Endothelial cell of umbilical vein (primary cell): ENCODE results near the gene KCTD6. TPM values are rescaled to one million over a fixed set of nuclear protein-coding genes. Genes with fewer than 3 reads are reported as not detected.

Experiments used
- BruUV-seq: library from RNA; stranded (reverse); fragments of 400-500 nt; replicated peaks from 2 replicates; lab custom pipeline; 2021; lab: Mats Ljungman, UMichigan
- CTCF ChIA-PET: fragments of 300-600, 350-600 bp; sonication (Branson Sonifier 250); formaldehyde crosslinking; loops from one replicate; lab custom pipeline; 2021; ENCODE audit warnings: antibody characterized with exemption, inconsistent platforms; lab: Charles Lee
- POLR2A ChIA-PET: fragments of 300-600, 350-600 bp; sonication (Branson Sonifier 250); formaldehyde crosslinking; loops from one replicate; lab custom pipeline; 2021; ENCODE audit warnings: antibody characterized with exemption, inconsistent platforms; lab: Charles Lee
- DNase-seq: peaks from one replicate; pipeline ENCODE4 v3.0.0-alpha.2; 2011; ENCODE audit warnings: low read depth, low spot score
- FAIRE-seq: peaks from 2 replicates; lab custom pipeline; 2011; peaks lifted over from hg19 to GRCh38; lab: Jason Lieb, UNC
- H2AFZ ChIP-seq: 2 replicates; pipeline ENCODE4 v1.6.0; 2012; ENCODE audit warnings: low read depth, low read length, control low read depth, inconsistent platforms
- H3K27ac ChIP-seq: 2 replicates; pipeline ENCODE4 v1.5.1; 2011; ENCODE audit warnings: low read depth, mild to moderate bottlenecking, control low read depth, low read length, moderate library complexity; ENCODE audit not compliant: insufficient read depth
- H3K27me3 ChIP-seq, 2 experiments: 2 replicates each; pipeline versions ENCODE4 v1.6.0 to v1.6.1; 2011; ENCODE audit warnings: low read length in 2 of 2, mixed read lengths in 1 of 2; ENCODE audit not compliant: control insufficient read depth in 2 of 2, insufficient read depth in 2 of 2
- H3K36me3 ChIP-seq, 2 experiments: 2 replicates in 1 of 2; 3 replicates in 1 of 2; pipeline ENCODE4 v1.5.1; 2011; ENCODE audit warnings: low read length in 2 of 2, mild to moderate bottlenecking in 1 of 2, moderate library complexity in 1 of 2; ENCODE audit not compliant: control insufficient read depth in 2 of 2, insufficient read depth in 2 of 2; ENCODE audit errors: extremely low read depth in 1 of 2
- H3K4me1 ChIP-seq: 3 replicates; pipeline ENCODE4 v1.5.1; 2011; ENCODE audit warnings: mild to moderate bottlenecking, low read length; ENCODE audit not compliant: control insufficient read depth, insufficient read depth; ENCODE audit errors: extremely low read depth
- H3K4me2 ChIP-seq: 2 replicates; pipeline ENCODE4 v1.6.1; 2011; ENCODE audit warnings: low read length, control low read depth, mixed read lengths; ENCODE audit not compliant: insufficient read depth
- H3K4me3 ChIP-seq, 3 experiments: fragments of 200-600 bp in 1 of 3; sonication (generic), shearing (Covaris generic) in 1 of 3; replicated peaks in 1 of 3; 2 replicates each; pipeline ENCODE4 v1.5.1; 2011 to 2016; ENCODE audit warnings: control low read depth in 3 of 3, low read length in 3 of 3, mild to moderate bottlenecking in 2 of 3, inconsistent platforms in 1 of 3, low read depth in 1 of 3, moderate library complexity in 1 of 3; ENCODE audit not compliant: insufficient read depth in 1 of 3
- H3K79me2 ChIP-seq: 2 replicates; pipeline ENCODE4 v1.6.0; 2012; ENCODE audit warnings: low read length, inconsistent platforms; ENCODE audit not compliant: control insufficient read depth, insufficient read depth
- H3K9ac ChIP-seq: replicated peaks from 2 replicates; pipeline ENCODE3; 2011; ENCODE audit warnings: low read length, control low read depth; ENCODE audit not compliant: insufficient read depth; ENCODE audit errors: extremely low read depth
- H3K9me1 ChIP-seq: replicated peaks from 3 replicates; pipeline ENCODE4 v1.6.0; 2011; ENCODE audit warnings: mild to moderate bottlenecking, low read length; ENCODE audit not compliant: control insufficient read depth, insufficient read depth; ENCODE audit errors: extremely low read depth
- H3K9me3 ChIP-seq: replicated peaks from 2 replicates; pipeline ENCODE4 v1.5.1; 2012; ENCODE audit warnings: low read length, inconsistent platforms; ENCODE audit not compliant: control insufficient read depth, insufficient read depth
- H4K20me1 ChIP-seq: replicated peaks from 2 replicates; pipeline ENCODE3; 2011; ENCODE audit warnings: mild to moderate bottlenecking, low read length; ENCODE audit not compliant: control insufficient read depth, insufficient read depth; ENCODE audit errors: extremely low read depth
- EZH2 ChIP-seq: IDR thresholded peaks from 2 replicates; pipeline ENCODE4 v1.6.1; 2012; ENCODE audit warnings: borderline replicate concordance, low read depth, mild to moderate bottlenecking, moderate library complexity, low read length, inconsistent platforms; ENCODE audit not compliant: severe bottlenecking
- FOS ChIP-seq: IDR thresholded peaks from 2 replicates; pipeline ENCODE4 v1.6.1; 2011; ENCODE audit warnings: mild to moderate bottlenecking, low read length, moderate library complexity, borderline replicate concordance; ENCODE audit not compliant: insufficient read depth
- GATA2 ChIP-seq: IDR thresholded peaks from 2 replicates; pipeline ENCODE4 v1.7.0; 2011; ENCODE audit warnings: low read depth, mild to moderate bottlenecking, moderate library complexity, mixed read lengths, low read length; ENCODE audit not compliant: insufficient read length, insufficient read depth
- JUN ChIP-seq: IDR thresholded peaks from 2 replicates; pipeline ENCODE4 v1.6.1; 2011; ENCODE audit warnings: borderline replicate concordance, low read depth; ENCODE audit not compliant: insufficient read length, insufficient read depth
- MYC ChIP-seq: IDR thresholded peaks from one replicate; pipeline ENCODE4 v1.6.1; 2011; ENCODE audit warnings: mild to moderate bottlenecking, low read depth, low read length
- POLR2A ChIP-seq: IDR thresholded peaks from 2 replicates; pipeline ENCODE4 v1.6.1; 2012; ENCODE audit warnings: low read depth, mild to moderate bottlenecking, control low read depth, low read length
- POLR2AphosphoS5 ChIP-seq: IDR thresholded peaks from 2 replicates; pipeline ENCODE4 v1.6.1; 2012; ENCODE audit warnings: low read depth, mild to moderate bottlenecking, control low read depth, low read length, moderate library complexity; ENCODE audit not compliant: insufficient read depth
- dilution Hi-C: fragments of 300-500 bp; cut with MboI; formaldehyde crosslinking; loops from one replicate; pipeline ENCODE4 v1.15.0; 2019; ENCODE audit warnings: low sequenced_read_pairs; ENCODE audit not compliant: extremely low pct_ligation_motif_present
- intact Hi-C: fragments of 100-400 bp; cut with micrococcal nuclease; formaldehyde crosslinking; loops from one replicate; pipeline ENCODE4 v1.10.0; 2022
- polyA plus RNA-seq, 4 experiments: library from polyadenylated mRNA; depleted of rRNA in 3 of 4; stranded (reverse) in 3 of 4; unstranded in 1 of 4; fragments of >200 nt; gene quantifications; 2 replicates each; pipeline versions ENCODE4 v1.2.1 to v1.2.3, GENCODE V29; 2011 to 2012; ENCODE audit warnings: missing spikeins in 1 of 4
- total RNA-seq: library from RNA; stranded (reverse); gene quantifications from 2 replicates; pipeline ENCODE4 v1.2.3, GENCODE V29; 2021
- TF ChIP-seq, protein P1 (sequence below), 2 donors: IDR thresholded peaks; 1 replicate in 1 of 2; 2 replicates in 1 of 2; pipeline ENCODE4 v1.5.1; 2011; ENCODE audit warnings: low read length in 2 of 2, mild to moderate bottlenecking in 2 of 2, moderate library complexity in 2 of 2, control low read depth in 1 of 2, inconsistent platforms in 1 of 2, low read depth in 1 of 2; ENCODE audit not compliant: insufficient read depth in 1 of 2; ENCODE audit errors: extremely low read depth in 1 of 2
- TF ChIP-seq, protein P2 (sequence below): IDR thresholded peaks from 2 replicates; pipeline ENCODE4 v1.6.1; 2011; ENCODE audit not compliant: insufficient read depth, insufficient read length

Gene KCTD6
- total and polyA plus RNA-seq, 2 donors (not counting 3 experiments of a cell fraction or from before 2014, with no cell fraction given), result 6.4 TPM

DNA sequence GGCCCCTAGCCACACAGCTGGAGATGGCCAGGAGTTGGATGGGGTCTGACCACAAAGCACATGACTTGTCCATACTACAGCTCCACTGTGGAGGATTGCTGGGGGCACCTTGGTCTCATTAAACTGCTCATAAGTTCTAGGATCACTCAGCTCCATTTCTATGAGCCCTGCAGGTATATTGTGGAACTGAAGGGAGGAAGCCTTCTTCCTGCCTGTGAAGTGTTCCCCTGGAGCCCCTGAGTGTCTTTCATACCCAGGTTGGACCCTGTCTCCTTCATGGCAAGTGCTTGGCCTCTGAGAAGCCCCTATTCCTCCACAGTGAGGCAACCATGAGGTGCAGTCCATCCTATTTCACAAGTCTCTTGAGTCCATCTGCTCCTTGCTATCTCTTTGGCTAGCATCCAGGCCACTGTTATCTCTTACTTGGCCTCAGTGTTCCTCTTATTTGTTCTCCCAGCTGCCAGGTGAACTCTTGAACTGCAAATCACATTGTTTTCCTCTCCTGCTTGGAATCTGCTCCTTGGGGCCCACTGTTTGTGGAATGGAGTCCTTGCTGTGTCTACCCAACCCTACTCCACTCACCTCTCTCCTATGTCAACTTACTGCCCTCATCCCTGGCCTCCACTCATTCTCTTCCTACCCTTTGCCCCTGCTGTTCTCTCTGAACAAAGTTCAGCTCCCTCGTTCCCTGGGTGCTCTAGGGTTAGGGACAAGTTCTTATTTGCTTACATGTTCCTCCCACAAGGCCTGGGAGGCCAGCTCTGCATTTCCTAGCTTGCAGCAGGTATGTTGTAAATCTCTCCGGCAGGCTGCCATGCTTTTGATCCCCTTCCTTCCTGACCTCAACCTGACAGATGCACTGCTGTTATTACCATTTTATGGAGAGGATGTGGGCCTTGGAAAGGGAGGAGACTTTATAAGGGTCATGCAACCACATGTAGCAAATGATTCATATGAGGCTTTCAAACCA, 43.9 kb downstream of the KCTD6 start:
- BruUV-seq, result no TSS peak
- H3K79me2 ChIP-seq, result no peaks in the 10 kb centered on the region
- FAIRE-seq (peak; percentile 70), DNase-seq (peak; percentile 51)
- no peak overlapping the region for H2AFZ ChIP-seq
- ChIA-PET POLR2A (no interaction called here), CTCF (interaction anchor here (1.1 to 3.6 kb wide), 2 partner anchors 72 to 229 kb away, joined by 3 to 18 read pairs; partner anchors contain the start of genes HTD2 and RPP14)
- no peaks in the 10 kb centered on the region for H3K9me3 ChIP-seq
- no peak overlapping the region for H3K4me3 ChIP-seq
- no peak overlapping the region for H3K9ac ChIP-seq
- H3K27me3 ChIP-seq, result no peaks in the 10 kb centered on the region
- intact Hi-C loops, result no loop called here
- H4K20me1 ChIP-seq, result no peaks in the 10 kb centered on the region
- no peaks in the 10 kb centered on the region for H3K9me1 ChIP-seq
- TF ChIP-seq, protein P1, sequence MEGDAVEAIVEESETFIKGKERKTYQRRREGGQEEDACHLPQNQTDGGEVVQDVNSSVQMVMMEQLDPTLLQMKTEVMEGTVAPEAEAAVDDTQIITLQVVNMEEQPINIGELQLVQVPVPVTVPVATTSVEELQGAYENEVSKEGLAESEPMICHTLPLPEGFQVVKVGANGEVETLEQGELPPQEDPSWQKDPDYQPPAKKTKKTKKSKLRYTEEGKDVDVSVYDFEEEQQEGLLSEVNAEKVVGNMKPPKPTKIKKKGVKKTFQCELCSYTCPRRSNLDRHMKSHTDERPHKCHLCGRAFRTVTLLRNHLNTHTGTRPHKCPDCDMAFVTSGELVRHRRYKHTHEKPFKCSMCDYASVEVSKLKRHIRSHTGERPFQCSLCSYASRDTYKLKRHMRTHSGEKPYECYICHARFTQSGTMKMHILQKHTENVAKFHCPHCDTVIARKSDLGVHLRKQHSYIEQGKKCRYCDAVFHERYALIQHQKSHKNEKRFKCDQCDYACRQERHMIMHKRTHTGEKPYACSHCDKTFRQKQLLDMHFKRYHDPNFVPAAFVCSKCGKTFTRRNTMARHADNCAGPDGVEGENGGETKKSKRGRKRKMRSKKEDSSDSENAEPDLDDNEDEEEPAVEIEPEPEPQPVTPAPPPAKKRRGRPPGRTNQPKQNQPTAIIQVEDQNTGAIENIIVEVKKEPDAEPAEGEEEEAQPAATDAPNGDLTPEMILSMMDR (IDR thresholded peaks at IDR 0.05; ENCODE audit: extremely low read depth in 1 of 2, insufficient read depth in 1 of 2, low read depth in 1 of 2, low read length in 2 of 2), result no peak
- TF ChIP-seq MYC, result no peak
- TF ChIP-seq, protein P2, sequence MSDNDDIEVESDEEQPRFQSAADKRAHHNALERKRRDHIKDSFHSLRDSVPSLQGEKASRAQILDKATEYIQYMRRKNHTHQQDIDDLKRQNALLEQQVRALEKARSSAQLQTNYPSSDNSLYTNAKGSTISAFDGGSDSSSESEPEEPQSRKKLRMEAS, result no peak
- no peak for TF ChIP-seq FOS
- TF ChIP-seq EZH2, result no peak
- no peak for TF ChIP-seq GATA2
- TF ChIP-seq POLR2AphosphoS5, result no peak
- no peak for TF ChIP-seq JUN
- TF ChIP-seq POLR2A, result no peak
- no peak overlapping the region for H3K27ac ChIP-seq
- no peaks in the 10 kb centered on the region for H3K36me3 ChIP-seq
- H3K4me2 ChIP-seq, result no peak overlapping the region
- H3K4me1 ChIP-seq, result peaks cover 6% of the 10 kb centered on the region
- dilution Hi-C loops, result no loop called here
